Stimulated activated naive B cell treated with anti-CD40 and anti-IgM and Interleukin-4, amounts not matched to agents 10 μg/mL and 1 μg/mL and 100 μg/mL, for 72 hours (primary cell): ENCODE results near the gene SH3BP1.

Experiments
- ATAC-seq, 2 donors: fragments of 150-1000 bp; cut with Tn5 transposase; replicated peaks; 2 replicates each; pipeline ENCODE4 v1.10.0; 2021; ENCODE audit warnings: moderate library complexity in 1 of 2
- DNase-seq: peaks from one replicate; pipeline ENCODE4 v3.0.0; 2021
- H3K27ac Mint-ChIP-seq: one replicate; pipeline ENCODE4 v1.8.0; 2022; ENCODE audit warnings: mild to moderate bottlenecking, mixed read lengths
- H3K27me3 Mint-ChIP-seq, 2 donors: one replicate each; pipeline ENCODE4 v1.8.0; 2022; ENCODE audit warnings: mixed read lengths in 2 of 2
- H3K36me3 Mint-ChIP-seq, 2 donors: one replicate each; pipeline ENCODE4 v1.8.0; 2022; ENCODE audit warnings: mixed read lengths in 2 of 2, mild to moderate bottlenecking in 1 of 2
- H3K4me1 Mint-ChIP-seq, 2 donors: one replicate each; pipeline ENCODE4 v1.8.0; 2022; ENCODE audit warnings: mixed read lengths in 2 of 2, mild to moderate bottlenecking in 1 of 2
- H3K4me3 Mint-ChIP-seq, 2 donors: one replicate each; pipeline ENCODE4 v1.8.0; 2022; ENCODE audit warnings: mild to moderate bottlenecking in 2 of 2, mixed read lengths in 2 of 2, moderate library complexity in 1 of 2
- H3K9me3 Mint-ChIP-seq, 2 donors: one replicate each; pipeline ENCODE4 v1.8.0; 2022; ENCODE audit warnings: mixed read lengths in 2 of 2, mild to moderate bottlenecking in 1 of 2

The SH3BP1 gene

GRCh38 chr22:37624017-37624365 lies 15.5 kb upstream of the SH3BP1 start:
- H3K27ac Mint-ChIP-seq, result no peak overlapping the region
- H3K4me1 Mint-ChIP-seq, result peaks cover 38 to 64% of the 10 kb centered on the region in 2 donors
- DNase-seq, result no peak
- peak overlapping the region in 1 of 2 donors; percentile 57 for H3K4me3 Mint-ChIP-seq
- H3K9me3 Mint-ChIP-seq, result no peaks in the 10 kb centered on the region
- ATAC-seq, result no peak
- peaks cover 35 to 61% of the 10 kb centered on the region in 2 donors for H3K36me3 Mint-ChIP-seq
- H3K27me3 Mint-ChIP-seq, result no peaks in the 10 kb centered on the region

DNA sequence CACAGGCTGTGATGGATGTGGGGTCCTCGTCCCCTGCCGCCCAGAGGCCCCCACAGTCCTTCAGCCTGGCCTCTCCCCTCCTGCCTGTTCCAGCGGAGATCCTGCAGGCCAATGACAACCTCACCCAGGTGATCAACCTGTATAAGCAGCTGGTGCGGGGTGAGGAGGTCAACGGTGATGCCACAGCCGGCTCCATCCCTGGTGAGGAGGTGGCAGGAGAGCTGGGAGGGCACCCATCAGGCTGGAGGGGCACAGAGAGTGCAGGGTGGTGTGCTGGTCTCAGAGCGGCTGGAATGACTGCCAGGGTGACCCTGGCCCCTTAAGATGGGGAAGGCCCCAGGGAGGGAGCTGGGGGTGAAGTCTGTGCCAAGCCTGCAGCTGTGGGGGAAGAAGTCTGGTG lies 14.6 kb upstream of the SH3BP1 start:
- Mint-ChIP-seq H3K4me1 (peaks cover 40 to 69% of the 10 kb centered on the region in 2 donors), H3K4me3 (no peak overlapping the region), H3K36me3 (peaks cover 30 to 59% of the 10 kb centered on the region in 2 donors), H3K27ac (peak overlapping the region; percentile 89), H3K27me3 (no peaks in the 10 kb centered on the region), H3K9me3 (no peaks in the 10 kb centered on the region)
- no peak for ATAC-seq
- no peak for DNase-seq

DNA sequence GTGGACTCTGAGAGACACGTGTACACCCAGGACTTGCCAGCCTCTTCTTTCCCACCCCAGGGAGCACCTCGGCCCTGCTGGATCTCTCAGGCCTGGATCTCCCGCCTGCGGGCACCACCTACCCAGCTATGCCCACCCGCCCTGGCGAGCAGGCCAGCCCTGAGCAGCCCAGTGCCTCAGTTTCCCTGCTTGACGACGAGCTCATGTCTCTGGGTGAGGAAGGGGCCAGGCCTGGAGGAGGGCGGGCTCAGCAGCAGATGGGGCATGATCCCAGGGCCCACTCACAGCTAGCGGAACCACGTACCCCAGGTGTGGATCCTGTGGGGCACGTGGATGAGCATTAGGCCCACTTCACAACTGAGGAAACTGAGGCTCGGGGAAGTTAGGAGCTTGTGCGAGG lies 13.7 kb upstream of the SH3BP1 start:
- Mint-ChIP-seq H3K9me3 (no peaks in the 10 kb centered on the region), H3K4me1 (peaks cover 40 to 69% of the 10 kb centered on the region in 2 donors), H3K27ac (peak overlapping the region; percentile 89), H3K4me3 (no peak overlapping the region), H3K27me3 (no peaks in the 10 kb centered on the region), H3K36me3 (peaks cover 28 to 55% of the 10 kb centered on the region in 2 donors)
- ATAC-seq (no peak), DNase-seq (no peak)

DNA sequence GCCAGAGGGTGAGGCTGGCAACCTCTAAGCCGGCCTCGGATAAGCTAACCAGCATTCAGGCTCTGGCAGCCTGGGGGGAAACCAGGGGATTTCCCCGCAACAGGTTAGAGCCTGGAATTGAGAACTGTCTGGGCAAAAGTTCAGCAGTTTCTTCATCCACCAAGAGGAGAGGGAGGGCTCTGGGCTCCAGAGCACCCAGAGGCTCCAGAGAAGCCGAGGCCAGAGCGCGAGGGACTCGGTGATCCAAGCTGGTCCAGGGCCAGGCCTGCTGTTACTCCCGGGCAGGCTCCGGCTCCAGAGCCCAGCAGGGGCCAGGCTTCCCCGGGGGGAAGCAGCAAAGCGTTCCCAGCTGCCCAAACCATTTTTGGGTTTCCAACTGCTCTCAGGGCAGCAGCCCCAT lies 13.3 kb upstream of the SH3BP1 start:
- Mint-ChIP-seq H3K27me3 (no peaks in the 10 kb centered on the region), H3K27ac (peak overlapping the region; percentile 89), H3K9me3 (no peaks in the 10 kb centered on the region), H3K36me3 (peaks cover 28 to 54% of the 10 kb centered on the region in 2 donors), H3K4me3 (peak overlapping the region; percentile 39 to 46), H3K4me1 (peaks cover 40 to 73% of the 10 kb centered on the region in 2 donors)
- peak in 1 of 2 donors; percentile 15 for ATAC-seq
- no peak for DNase-seq

- Mint-ChIP-seq H3K27ac (peak overlapping the region; percentile 89), H3K27me3 (no peaks in the 10 kb centered on the region), H3K4me3 (peak overlapping the region; percentile 39 to 46), H3K4me1 (peaks cover 40 to 77% of the 10 kb centered on the region in 2 donors), H3K9me3 (no peaks in the 10 kb centered on the region), H3K36me3 (peaks cover 30 to 54% of the 10 kb centered on the region in 2 donors)
- DNase-seq (no peak), ATAC-seq (no peak)
Observed at GRCh38 chr22:37626556-37627075, 12.9 kb upstream of the SH3BP1 start.

- Mint-ChIP-seq H3K9me3 (no peaks in the 10 kb centered on the region), H3K36me3 (peaks cover 34 to 59% of the 10 kb centered on the region in 2 donors), H3K27ac (peak overlapping the region; percentile 89), H3K27me3 (no peaks in the 10 kb centered on the region), H3K4me1 (peaks cover 42 to 82% of the 10 kb centered on the region in 2 donors), H3K4me3 (peak overlapping the region; percentile 7 to 63)
- ATAC-seq (no peak), DNase-seq (no peak)
Observed at GRCh38 chr22:37627121-37627520, 12.3 kb upstream of the SH3BP1 start.

- Mint-ChIP-seq H3K9me3 (no peaks in the 10 kb centered on the region), H3K4me1 (peaks cover 42 to 84% of the 10 kb centered on the region in 2 donors), H3K4me3 (peak overlapping the region; percentile 7 to 63), H3K27ac (peak overlapping the region; percentile 89), H3K36me3 (peaks cover 34 to 56% of the 10 kb centered on the region in 2 donors), H3K27me3 (no peaks in the 10 kb centered on the region)
- DNase-seq (no peak), ATAC-seq (peak; percentile 63 to 68)
Observed at GRCh38 chr22:37627545-37627944, 11.9 kb upstream of the SH3BP1 start.

DNA sequence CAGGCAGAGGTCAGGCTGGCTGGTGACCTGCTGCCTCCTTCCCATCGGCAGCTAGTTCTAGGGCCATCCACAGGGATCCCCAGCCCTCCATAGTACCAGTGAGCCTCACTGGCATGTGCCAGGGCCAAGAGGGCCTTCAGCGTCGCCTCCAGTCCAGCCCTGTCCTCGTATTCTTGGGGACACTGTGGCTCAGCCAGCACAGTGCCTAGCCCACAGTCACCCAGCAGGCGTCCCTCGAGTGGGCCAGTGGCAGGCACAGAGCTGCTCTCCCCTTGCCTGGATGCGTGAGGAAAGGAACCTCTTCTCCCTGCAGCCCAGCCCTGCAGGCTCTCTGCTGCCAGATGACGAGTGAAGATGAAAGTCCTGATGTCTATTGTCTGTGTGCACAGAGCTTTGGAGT lies 10.6 kb upstream of the SH3BP1 start:
- Mint-ChIP-seq H3K27ac (peak overlapping the region; percentile 81), H3K9me3 (no peaks in the 10 kb centered on the region), H3K4me1 (peaks cover 46 to 85% of the 10 kb centered on the region in 2 donors), H3K4me3 (no peak overlapping the region), H3K36me3 (peaks cover 34 to 46% of the 10 kb centered on the region in 2 donors), H3K27me3 (no peaks in the 10 kb centered on the region)
- no peak for DNase-seq
- no peak for ATAC-seq

- H3K36me3 Mint-ChIP-seq, result peaks cover 30 to 38% of the 10 kb centered on the region in 2 donors
- H3K4me1 Mint-ChIP-seq, result peaks cover 52 to 86% of the 10 kb centered on the region in 2 donors
- H3K27ac Mint-ChIP-seq, result no peak overlapping the region
- DNase-seq (no peak), ATAC-seq (no peak)
- no peaks in the 10 kb centered on the region for H3K9me3 Mint-ChIP-seq
- no peak overlapping the region for H3K4me3 Mint-ChIP-seq
- no peaks in the 10 kb centered on the region for H3K27me3 Mint-ChIP-seq
Observed at GRCh38 chr22:37629928-37630327, 9.5 kb upstream of the SH3BP1 start.

GRCh38 chr22:37630839-37631435 lies 8.5 kb upstream of the SH3BP1 start:
- Mint-ChIP-seq H3K4me1 (peaks cover 44 to 86% of the 10 kb centered on the region in 2 donors), H3K27ac (peak overlapping the region; percentile 67), H3K4me3 (no peak overlapping the region), H3K36me3 (peaks cover 20 to 30% of the 10 kb centered on the region in 2 donors), H3K9me3 (no peaks in the 10 kb centered on the region), H3K27me3 (no peaks in the 10 kb centered on the region)
- DNase-seq, result no peak
- ATAC-seq, result no peak

- DNase-seq (no peak), ATAC-seq (no peak)
Observed at GRCh38 chr22:37631448-37632173, 7.9 kb upstream of the SH3BP1 start.

GRCh38 chr22:37632174-37633088 lies 7.0 kb upstream of the SH3BP1 start:
- Mint-ChIP-seq H3K4me1 (peaks cover 38 to 86% of the 10 kb centered on the region in 2 donors), H3K36me3 (peaks cover 14 to 22% of the 10 kb centered on the region in 2 donors), H3K27me3 (no peaks in the 10 kb centered on the region), H3K9me3 (no peaks in the 10 kb centered on the region), H3K4me3 (peak overlapping the region; percentile 66 to 69), H3K27ac (peak overlapping the region; percentile 97)
- ATAC-seq (no peak), DNase-seq (no peak)

More at GRCh38 chr22:37631448-37632173, 7.9 kb upstream of the SH3BP1 start:
- peak overlapping the region; percentile 67 for H3K27ac Mint-ChIP-seq
- H3K4me3 Mint-ChIP-seq, result peak overlapping the region in 1 of 2 donors; percentile 12
- H3K36me3 Mint-ChIP-seq, result peaks cover 16 to 25% of the 10 kb centered on the region in 2 donors
- H3K9me3 Mint-ChIP-seq, result no peaks in the 10 kb centered on the region
- H3K27me3 Mint-ChIP-seq, result no peaks in the 10 kb centered on the region
- H3K4me1 Mint-ChIP-seq, result peaks cover 42 to 86% of the 10 kb centered on the region in 2 donors

DNA sequence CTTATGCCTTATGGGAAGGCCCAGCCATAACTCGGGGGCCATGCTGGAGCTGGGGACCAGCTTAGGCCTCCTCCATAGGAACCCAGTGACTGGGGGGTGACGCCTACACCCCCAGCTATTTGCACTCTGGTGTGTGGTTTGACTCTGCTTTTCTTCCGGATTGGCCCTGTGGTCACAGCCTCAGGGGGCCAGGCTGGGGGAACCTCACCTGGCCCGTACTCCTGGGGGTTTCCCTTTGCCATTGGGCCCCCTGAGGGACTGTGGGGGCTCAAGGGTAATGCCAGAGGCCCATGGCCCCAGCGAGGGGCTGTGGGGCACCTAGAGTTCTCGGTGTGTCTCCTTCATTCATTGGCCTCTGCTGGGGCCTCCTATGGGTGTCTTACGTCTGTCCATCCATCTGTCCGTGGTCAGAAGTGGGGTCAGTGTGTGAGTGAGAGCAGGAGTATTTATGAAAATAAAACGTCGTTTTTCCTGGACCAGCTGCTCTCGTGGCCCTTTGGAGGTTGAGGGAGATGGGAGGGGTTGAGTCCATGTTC lies 6.3 kb upstream of the SH3BP1 start:
- H3K4me3 Mint-ChIP-seq, result peak overlapping the region; percentile 66 to 69
- H3K4me1 Mint-ChIP-seq, result peaks cover 36 to 86% of the 10 kb centered on the region in 2 donors
- ATAC-seq (peak; percentile 66 to 68), DNase-seq (peak; percentile 86)
- H3K9me3 Mint-ChIP-seq, result no peaks in the 10 kb centered on the region
- peaks cover 13 to 21% of the 10 kb centered on the region in 2 donors for H3K36me3 Mint-ChIP-seq
- H3K27me3 Mint-ChIP-seq, result no peaks in the 10 kb centered on the region
- H3K27ac Mint-ChIP-seq, result peak overlapping the region; percentile 97
